OCI-LY7 (cell line): ENCODE measurements around the gene PCYT2.

Source experiments
- EZH2phosphoT487 ChIP-seq: fragments of 200-600 bp; sonication (generic); IDR thresholded peaks from 2 replicates; pipeline ENCODE4 v1.6.1; 2018; ENCODE audit warnings: low read depth, borderline replicate concordance, mild to moderate bottlenecking, mixed run types, antibody characterized with exemption, low read length, moderate library complexity, mixed read lengths
- TF ChIP-seq, protein P1 (sequence below): fragments of 200-600 bp; sonication (generic); conservative IDR thresholded peaks from 2 replicates; pipeline ENCODE4 v1.5.1; 2014; ENCODE audit warnings: mild to moderate bottlenecking, antibody characterized with exemption, low read length, moderate library complexity, mixed read lengths

DNA sequence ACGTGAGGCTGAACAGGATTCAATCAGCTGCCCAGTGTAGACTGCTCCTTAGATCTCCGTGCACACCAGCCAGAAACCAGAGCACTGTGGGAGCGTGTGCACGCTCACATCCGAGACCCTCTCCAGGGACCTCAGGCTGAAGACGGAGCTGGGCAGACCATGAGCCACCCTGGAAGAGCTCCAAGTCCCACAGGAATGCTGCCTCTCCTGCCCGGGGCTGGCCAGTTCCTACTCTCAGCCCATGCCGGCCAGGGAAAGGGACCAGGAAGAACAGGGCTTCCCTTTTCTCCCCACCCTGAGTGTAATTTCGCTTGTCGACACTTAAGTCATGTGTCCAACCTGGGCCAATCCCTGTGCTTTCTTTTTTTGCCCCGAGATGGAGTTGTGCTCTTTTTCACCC lies 26.7 kb downstream of the PCYT2 start:
- TF ChIP-seq, protein P1, sequence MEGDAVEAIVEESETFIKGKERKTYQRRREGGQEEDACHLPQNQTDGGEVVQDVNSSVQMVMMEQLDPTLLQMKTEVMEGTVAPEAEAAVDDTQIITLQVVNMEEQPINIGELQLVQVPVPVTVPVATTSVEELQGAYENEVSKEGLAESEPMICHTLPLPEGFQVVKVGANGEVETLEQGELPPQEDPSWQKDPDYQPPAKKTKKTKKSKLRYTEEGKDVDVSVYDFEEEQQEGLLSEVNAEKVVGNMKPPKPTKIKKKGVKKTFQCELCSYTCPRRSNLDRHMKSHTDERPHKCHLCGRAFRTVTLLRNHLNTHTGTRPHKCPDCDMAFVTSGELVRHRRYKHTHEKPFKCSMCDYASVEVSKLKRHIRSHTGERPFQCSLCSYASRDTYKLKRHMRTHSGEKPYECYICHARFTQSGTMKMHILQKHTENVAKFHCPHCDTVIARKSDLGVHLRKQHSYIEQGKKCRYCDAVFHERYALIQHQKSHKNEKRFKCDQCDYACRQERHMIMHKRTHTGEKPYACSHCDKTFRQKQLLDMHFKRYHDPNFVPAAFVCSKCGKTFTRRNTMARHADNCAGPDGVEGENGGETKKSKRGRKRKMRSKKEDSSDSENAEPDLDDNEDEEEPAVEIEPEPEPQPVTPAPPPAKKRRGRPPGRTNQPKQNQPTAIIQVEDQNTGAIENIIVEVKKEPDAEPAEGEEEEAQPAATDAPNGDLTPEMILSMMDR: no peak
- TF ChIP-seq EZH2phosphoT487: no peak
